COLO668 (cell line): ENCODE results near the gene ABLIM2.

ENCODE experiments used
- DNase-seq: peaks from one replicate; lab custom pipeline; 2025; ENCODE audit not compliant: unreplicated experiment; lab: John Stamatoyannopoulos, UW

The ABLIM2 gene

DNA sequence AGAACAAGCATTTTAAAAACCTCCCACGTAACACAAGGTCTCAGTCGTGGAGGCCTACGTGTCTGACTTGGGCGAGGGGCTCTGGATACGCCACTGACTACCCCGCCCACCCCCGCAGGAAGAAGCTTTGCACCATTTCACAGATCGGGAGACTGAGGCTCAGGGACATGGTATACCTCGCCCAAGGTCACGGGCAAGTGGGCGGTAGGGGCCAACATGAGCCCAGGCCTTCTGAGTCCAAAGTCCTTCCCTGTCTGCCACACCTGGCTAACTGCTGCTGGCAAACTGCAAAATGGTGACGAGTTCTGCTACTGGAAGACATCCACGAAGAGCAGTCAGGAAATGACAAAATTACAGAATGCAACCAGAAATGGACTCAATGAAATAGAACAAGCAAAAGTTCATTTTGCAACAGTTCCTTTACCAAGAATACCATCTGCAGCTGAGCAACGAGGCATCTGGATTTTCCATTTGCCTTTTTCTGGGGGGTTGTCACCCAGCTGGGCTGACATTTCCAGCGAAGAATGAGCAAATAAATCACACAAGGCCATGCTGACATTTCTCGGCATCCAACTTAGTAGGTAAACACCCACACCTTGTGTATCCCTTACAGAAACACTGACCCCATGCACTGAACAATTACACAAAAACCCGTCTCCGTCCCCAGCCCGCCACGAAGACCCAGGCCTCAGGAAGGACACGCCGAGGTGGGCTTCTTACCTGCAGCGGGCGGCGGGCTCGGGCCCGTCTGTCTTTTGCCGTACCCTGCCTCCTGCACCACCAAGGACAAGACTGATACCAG is 148.7 kb downstream of the ABLIM2 start:
- DNase-seq = peak; percentile 67

DNA sequence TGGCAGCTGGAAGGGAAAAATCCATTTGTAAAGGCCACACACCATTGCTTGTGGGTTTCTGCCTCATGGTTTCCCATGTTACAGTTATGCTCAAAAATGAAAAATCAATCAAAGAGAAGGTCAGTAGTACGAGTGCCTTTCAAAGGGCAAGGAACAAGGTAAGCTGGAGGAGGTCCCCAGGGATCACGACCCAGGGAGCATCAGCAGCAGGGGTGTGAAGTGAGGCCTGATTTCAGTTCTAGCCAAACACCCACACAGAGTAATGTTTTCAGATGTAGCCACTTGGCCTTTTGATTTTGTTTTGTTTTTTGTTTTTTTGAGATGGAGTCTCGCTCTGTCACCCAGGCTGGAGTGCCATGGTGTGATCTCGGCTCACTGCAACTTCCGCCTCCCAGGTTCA is 149.5 kb downstream of the ABLIM2 start:
- DNase-seq = no peak

DNA sequence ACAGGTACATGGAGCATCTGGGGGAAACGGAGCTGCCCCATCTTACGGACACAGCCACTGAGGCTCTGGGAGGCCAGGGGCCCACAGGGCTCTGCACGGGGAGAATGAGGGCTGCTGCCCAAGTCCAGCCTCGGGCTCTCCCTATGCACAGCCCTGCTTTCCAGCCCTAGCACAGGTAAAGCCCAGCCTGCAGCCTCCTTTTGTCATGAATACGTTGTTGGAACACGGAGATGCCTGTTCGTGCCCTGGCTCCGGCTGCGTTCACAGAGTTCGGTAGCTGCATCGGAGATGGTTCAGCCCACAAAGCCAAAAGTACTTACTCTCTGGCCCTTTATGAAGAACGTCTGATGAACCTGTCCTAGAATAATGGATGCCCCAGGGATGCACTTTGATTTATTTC is 150.2 kb downstream of the ABLIM2 start:
- no peak for DNase-seq

DNA sequence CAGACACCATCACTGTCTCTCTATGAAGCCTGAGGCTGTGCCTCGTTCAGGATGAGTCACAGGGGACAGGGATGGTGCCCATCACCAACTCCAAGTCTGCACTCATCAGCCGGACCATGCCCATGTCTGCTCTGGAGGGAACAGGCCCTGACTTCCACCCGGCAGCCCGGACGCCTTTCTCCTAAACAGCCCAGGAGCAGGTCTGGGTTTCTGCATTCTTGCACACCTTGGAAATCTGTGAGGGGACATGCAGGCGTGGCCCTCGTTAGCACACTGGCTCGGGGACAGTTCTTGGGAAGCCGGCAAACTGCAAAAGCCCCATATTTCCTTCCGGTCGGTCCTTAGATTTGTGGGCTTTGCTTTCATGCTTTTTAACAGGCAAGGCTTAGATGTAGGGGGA is 151.0 kb downstream of the ABLIM2 start:
- DNase-seq = no peak

DNA sequence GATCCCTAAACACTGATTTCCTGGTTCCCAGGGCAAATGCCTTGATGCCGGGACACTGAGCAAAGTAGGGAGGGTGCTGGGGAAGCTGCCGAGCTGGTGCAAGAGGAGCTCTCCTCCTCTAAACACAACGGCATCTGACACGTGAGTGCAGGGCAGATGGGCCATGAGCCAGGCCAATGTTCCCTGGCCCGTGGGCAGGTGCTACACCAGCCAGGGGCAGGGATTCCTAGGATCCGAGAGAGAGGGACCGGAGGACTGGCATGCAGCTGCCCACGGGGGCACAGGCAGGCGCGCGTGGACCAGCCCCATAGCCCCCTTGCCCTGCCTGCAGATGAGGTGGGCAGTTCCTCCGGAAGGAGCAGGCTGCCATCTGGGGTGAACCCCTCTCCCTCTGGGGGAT is 152.1 kb downstream of the ABLIM2 start:
- DNase-seq = peak; percentile 48

DNA sequence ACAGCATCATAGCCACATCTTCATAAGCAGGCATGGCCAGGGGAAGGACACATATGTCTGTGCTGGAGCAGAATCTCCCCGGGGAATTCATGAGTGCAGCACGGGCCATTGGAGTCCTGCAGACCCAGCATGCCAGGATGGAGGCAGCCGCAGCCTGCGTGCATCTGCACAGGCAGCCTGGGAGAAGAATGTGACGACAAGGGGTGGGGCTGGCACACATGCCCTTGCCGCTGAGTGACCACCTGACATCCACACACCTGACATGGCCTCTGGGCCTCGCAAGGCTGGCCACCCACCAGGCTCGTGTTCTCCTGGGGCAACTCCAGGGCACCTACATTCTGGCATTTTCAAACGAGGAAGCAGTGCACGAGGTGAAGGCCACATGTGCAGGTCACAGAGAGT is 152.8 kb downstream of the ABLIM2 start:
- DNase-seq = no peak

DNA sequence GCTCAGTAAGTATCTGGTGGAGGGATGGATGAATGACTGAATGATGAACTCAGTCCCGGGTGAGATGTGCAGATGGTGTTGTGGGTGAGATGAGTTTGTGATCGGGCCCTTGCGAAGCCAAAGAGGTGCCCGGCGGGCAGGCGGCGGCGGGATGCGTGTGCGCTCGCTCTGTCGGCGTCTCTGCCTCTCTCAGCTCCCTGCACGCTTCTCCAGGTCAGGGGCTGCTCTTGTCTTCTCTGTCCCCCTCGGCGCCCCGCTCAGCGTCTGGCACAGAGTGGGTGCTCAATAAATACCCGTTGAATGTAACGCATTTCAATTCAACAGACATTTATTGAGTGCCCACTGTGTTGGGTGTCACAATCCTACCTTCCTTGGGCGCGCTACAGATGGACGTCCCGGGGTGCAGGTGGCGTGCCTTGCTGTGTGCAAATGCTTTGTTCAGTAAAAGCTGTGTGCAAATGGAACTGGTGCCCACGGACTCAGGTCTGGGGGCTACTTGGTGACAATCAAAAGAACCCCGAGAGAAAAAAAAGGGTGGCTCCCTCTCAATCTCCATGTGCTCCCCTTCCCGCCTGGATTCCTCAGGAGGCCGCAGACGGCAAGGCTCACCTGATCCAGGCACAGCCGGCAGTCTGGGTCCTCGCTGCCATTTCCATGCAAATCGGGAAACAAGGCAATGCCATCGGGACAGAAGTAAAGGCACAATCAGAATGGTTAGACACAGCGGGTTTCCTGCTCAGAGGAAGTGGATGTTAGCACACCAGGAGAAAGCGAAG is 153.4 kb downstream of the ABLIM2 start:
- DNase-seq = no peak

DNA sequence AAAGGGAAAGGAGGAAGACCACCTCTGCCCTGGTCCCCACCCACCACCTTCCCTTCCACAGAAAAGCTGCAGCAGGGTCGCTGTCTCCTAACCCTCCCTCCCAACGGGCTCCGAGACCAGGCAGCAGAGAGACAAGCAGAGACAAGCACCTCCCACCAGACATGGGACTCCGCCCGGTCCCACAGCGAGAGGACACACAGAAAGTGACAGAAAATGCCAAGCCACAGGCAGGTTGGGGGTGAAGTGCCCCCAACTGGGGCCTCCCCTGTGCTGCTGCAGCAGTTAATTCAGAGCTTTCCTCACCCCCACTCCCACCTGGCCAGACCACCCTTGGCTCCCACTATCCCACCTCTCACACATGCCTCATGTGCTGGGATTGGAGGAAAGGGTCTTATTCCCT is 154.5 kb downstream of the ABLIM2 start:
- DNase-seq = no peak

DNA sequence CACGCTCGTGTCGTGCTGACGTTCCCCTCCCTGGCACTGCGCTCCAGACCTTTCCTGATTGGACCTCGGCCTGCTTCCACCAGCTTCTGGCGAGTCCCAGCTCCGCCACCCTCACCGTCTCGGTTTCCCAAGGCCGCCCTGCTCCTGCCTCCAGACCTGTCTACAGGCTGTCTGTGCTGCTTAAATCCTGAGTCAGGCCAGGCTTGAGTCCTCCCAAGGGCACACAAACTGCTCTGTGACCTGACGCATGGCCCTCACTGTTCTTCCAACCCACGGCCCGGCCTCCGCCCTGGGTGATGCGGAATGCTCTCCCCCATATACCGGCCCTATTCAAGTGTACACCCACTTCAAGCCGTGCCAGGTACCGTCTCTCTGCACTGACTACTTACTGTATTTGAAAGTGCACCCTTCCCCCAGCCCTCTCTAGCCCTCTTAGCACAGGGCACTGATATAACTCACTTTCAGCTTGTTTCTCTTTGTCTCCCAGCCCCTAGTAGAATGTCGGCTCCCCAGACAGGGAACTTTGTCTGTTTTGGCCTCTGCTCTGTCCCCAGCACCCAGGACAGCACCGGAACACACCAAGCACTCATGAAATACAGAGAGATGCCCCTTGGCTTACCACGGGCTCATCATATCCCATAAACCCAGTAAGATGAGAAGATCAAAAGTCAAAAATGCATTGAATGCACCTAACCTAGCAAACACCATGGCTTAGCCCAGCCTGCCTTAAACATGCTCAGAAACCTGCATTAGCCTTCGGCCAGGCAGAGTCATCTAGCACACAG is 155.9 kb downstream of the ABLIM2 start:
- no peak for DNase-seq

DNA sequence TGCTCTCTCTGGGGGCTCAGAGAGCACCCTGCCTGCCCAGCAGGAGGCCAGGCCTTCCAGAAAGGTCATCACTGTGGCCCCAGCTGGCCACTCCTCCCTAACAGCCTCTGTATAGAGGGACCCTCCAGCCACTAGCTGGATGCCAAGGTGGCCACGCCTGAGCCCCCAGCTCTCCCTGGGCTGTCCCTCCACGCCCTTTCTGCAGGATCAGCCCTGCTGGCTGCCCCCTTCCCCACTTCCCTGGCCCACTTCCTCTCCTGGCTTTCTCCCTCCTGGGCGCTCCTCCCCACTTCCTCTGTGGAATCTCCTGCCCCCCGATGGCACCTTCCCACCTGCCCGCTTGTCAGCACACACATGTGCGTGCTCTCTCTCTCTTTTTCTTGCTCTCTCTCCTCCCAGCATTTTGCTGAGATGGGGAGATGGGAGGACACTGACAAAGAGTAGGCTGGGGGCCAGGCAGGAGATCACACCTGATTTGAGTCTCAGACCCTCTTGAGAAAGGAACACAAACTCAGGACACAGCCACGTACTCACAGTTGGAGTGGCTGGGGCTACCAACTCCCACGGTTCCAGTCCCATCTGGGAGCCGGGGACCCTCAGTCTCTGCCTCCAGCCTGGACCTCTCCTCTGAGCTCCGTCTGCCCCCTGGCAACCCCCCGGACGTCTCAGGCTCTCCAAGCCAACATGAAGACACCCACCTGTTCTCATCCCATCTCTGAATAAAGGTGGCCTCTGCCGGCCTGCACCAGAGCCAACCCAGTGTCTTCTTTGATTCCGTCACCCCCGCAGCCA is 156.9 kb downstream of the ABLIM2 start:
- DNase-seq = no peak

DNA sequence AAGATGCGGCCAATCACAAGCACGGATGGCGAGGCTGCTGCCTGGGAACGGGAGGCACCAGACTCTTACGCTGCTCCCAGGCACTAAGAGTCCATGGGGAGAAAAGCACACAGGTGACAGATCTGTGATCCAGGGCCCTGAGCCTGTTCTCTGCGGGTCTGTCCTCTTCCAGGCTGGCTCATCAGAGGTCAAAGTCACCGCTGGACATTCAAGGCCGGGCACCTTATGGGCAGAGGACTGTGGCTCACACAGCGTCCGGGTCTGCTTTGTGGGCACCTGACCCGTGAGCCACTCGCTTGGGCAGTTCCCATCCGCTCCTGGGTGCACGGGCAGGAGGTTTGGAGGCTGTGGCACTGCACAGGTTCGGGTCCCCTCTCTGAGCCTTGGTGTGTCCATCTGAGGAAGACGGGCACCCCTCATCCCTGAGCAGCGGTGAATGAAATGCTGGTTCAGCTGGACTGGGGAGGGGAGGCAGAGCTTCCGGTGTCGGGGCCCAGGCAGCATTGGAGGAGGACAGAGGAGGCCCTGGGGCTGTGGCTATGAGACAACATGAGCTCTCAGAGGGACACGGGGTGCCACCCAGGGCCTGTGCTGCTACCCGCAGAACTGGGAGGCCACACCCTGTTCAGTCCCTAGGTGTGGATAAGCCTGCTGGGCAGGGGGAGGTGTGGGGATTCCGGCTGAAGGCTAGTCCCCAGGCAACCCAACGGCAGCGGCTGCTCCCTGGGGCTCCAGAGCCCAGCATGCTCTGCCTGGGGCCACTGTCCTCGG is 157.7 kb downstream of the ABLIM2 start:
- DNase-seq = no peak

DNA sequence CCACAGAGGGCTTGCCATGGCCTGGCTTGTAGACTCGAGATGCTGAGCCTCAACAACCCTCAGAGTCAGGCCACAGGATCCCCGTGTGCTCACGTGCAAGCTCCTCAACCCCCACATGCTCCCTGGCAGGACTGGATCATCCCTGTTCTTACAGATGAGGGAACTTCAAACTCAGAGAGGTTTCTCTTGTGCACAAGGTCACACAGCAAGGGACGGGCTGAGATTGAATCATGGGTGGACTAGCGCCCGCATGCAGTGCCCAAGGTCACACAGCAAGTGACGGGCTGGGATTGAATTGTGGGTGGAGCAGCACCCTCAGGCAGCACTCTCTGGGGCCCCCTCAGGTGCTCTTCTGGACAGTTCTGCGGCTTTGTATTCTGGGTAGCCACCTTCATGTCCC is 158.4 kb downstream of the ABLIM2 start:
- DNase-seq = no peak

DNA sequence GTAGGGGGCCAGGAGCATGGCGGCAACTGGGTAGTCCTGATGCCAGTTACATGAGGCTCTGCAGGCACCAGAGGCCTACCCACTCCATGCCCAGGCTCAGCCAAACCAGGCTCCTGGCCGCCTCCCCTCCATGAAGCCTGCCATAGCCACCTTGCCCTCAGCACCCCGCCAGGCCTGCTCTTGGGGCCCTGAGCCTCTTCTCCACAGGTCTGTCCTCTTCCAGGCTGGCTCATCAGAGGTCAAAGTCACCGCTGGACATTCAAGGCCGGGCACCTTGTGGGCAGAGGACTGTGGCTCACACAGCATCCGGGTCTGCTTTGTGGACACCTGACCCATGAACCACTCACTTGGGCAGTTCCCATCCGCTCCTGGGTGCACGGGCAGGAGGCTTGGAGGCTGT is 158.9 kb downstream of the ABLIM2 start:
- DNase-seq = no peak

DNA sequence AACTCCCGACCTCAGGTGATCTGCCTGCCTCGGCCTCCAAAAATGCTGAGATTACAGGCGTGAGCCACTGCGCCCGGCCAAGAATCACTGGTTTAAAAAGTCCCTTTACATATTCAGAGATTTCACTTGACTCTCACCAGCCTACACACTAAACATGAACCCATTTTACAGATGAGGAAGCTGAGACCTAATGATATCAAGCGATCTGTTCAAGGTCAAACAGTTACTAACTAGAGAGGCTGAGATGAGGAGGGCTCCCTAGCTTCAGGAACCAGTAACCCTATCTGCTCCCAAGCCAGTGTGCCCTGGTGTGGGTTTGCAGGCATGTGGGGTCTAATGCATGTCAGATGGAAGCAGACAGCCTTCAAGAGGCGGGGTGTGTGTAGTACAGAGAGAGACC is 159.3 kb downstream of the ABLIM2 start:
- DNase-seq = no peak

DNA sequence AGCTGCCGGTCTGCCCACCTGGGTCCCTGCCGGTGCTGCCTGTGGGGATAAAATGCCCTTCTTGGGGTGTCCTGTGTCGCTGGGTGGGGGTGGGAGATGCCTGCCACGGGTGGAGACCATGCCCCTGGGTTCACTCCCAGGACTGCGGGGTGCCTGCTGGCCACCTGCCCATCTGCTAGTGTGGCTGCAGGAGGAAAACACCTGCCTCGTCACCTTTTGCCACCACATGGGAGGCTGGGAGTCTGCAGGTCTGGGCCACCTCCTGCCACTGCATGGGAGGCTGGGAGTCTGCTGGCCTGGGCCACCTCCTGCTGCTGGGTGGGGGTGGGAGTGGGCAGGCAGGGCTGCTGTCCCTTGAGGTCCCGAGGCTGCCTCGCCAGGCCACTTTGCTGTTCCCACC is 160.2 kb downstream of the ABLIM2 start:
- no peak for DNase-seq

DNA sequence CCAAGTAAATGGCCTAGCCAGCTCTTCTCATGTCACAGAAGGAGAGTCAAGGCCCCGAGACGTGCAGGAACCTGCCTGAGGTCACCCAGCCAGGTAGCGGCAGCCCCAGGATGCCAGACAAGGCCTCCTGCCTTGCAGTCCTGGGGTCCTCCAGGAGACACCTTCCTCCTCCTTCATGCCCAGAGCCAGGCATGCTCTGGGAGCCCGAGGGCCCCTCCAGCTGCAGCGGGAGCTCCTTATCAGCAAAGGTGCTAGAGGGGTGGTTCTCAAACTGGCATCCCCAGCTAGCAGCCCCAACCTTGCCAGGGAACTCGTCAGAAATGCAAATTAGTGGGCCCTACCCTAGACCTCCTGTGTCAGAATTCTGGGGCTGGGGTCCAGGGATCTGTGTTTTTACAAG is 162.7 kb downstream of the ABLIM2 start:
- no peak for DNase-seq

DNA sequence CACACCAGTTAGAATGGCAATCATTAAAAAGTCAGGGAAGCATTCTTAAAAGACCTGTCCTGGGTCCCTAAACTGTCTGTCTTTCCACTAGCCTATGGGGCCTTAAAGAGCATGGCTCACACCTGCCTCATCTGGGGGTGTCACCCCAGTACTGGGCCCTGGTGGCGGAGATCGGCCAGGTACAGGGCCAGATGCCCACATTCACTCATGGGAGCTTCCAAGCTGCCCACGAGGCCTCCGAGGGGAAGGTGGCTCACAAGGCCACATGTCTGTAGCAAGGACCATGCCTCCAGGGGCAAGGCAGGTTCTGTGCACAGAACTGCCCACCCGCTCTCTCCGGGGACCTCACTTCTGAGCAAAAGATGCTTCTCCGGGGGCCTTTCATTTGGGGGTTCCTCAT is 163.5 kb downstream of the ABLIM2 start:
- no peak for DNase-seq

DNA sequence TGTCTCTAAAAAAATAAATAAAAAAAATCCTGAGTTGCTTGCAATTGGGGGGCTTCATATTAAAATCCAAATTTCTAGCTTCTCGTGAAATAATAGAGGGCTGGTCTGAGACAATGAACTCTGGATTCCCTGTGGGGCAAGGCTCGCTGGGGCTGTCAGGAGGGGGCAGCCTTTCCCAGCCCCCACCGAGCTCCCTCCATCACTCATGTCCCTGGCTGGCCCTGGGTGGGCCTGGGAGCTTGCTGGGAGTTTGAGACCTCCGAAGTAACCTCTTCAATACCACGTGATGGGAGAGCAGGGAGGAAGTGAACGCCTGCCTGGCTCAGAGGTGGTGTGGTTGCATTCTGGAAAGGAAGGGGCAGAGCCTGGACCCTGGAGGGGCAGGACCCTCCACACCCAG is 164.9 kb downstream of the ABLIM2 start:
- no peak for DNase-seq

DNA sequence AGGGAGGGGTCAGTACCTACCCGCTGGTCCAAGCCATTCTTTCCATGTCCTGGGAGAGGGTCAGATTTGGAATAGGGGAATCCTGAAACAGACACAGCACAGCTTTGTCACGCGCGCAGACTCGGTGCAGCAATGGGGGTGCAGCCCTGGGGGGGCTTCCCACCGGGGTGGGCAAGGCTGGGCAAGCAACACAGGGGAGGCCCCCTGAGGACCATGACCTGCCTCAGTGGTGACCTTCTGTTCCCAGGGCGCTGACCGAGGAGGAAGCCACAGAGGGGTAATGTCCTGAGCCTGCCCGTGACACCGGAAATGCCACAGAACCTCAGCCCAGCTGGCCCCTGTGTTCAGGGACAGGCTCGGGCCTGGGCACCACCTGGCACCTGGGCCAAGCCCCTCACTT is 165.8 kb downstream of the ABLIM2 start:
- no peak for DNase-seq

DNA sequence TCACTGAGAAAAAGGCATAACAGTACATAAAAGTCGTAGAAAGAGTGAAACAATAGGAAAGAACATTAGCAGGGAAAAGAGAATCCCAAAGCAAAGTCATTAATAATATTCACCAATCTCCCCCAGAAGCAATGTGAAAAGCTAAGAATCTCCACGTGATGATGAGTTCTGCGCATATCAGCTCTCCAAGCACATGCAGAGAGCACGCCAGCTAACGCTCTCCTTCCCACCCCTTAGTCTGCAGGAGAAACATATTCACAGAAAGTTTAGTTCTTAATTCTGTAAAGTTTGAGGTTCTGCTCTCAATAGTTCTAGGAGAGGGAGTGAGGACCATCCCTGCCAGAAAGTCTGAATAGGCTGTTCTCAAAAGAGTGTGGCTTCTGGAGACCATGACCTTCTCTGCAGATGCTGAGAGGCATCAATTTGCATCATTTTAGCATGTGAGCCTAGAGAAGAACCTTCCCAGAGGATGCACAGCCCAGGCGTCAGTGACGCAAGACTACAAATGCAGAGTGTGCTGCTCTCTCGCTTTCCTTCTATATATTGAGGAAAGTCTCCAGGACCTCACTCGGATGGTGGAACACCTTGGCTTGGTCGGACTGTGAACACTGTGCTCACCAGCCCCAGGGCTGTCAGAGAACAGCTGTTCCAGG is 167.7 kb downstream of the ABLIM2 start:
- DNase-seq = no peak
